Activated CD8-positive, alpha-beta memory T cell treated with anti-CD3 and anti-CD28 coated beads, Interleukin-2, amount 50 U/mL, for 48 hours (primary cell): Measurements from ENCODE around the gene CCDC57.
"Not testable (repeated sequence)": the region's sequence is repeated elsewhere in the genome, so short reads cannot be mapped to it uniquely, and the experiment has no call there.

Experiments
- DNase-seq: peaks from one replicate; pipeline ENCODE4 v3.0.0-alpha.2; 2020

The CCDC57 gene

DNA sequence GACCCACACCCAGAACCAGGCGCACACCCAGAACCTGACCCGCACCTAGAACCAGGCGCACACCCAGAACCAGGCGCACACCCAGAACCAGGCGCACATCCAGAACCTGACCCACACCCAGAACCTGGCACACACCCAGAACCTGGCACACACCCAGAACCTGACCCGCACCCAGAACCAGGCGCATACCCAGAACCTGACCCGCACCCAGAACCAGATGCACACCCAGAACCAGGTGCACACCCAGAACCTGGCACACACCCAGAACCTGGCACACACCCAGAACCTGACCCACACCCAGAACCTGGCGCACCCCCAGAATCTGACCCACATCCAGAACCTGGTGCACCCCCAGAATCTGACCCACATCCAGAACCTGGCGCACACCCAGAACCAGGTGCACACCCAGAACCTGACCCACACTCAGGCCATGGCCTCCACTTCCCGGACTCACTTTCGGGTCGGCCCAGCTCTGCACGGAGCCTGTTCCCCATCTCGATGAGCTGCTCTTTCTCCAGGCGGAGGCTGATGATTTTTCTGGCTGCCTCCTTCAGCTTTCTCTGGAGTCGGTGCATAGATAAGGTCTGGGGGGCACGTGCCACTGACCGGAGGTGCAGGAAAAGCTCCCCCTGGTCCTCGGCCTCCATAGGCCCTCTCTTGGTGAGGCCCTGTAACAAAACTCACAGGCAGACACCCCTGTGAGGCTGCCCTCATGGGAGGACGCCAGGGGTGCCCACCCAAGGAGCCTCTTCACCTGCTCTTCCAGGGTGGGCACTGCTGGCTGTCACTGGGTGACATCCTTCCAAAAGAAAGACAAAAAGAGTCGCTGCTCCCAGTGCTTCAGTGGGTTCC, 61.3 kb downstream of the CCDC57 start:
- DNase-seq: no peak

GRCh38 chr17:82149401-82150099, 63.1 kb downstream of the CCDC57 start:
- no peak for DNase-seq

DNA sequence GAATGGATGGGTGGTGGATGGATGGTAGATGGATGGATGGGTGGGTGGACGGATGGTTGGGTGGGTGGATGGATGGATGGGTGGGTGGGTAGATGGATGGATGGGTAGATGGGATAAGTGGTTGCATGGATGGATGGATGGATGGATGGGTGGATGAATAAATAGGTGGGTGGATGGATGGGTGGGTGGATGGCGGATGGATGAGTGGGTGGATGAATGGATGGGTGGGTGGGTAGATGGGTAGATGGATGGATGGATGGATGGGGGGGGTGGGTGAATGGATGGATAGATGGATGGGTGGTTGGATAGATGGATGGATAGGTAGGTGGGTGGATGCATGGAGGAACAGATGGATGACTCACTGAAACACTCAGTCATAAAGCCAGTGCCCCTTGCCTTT, 63.6 kb downstream of the CCDC57 start:
- DNase-seq: no peak

- DNase-seq: no peak
Observed at GRCh38 chr17:82148011-82148410, 64.6 kb downstream of the CCDC57 start.

DNA sequence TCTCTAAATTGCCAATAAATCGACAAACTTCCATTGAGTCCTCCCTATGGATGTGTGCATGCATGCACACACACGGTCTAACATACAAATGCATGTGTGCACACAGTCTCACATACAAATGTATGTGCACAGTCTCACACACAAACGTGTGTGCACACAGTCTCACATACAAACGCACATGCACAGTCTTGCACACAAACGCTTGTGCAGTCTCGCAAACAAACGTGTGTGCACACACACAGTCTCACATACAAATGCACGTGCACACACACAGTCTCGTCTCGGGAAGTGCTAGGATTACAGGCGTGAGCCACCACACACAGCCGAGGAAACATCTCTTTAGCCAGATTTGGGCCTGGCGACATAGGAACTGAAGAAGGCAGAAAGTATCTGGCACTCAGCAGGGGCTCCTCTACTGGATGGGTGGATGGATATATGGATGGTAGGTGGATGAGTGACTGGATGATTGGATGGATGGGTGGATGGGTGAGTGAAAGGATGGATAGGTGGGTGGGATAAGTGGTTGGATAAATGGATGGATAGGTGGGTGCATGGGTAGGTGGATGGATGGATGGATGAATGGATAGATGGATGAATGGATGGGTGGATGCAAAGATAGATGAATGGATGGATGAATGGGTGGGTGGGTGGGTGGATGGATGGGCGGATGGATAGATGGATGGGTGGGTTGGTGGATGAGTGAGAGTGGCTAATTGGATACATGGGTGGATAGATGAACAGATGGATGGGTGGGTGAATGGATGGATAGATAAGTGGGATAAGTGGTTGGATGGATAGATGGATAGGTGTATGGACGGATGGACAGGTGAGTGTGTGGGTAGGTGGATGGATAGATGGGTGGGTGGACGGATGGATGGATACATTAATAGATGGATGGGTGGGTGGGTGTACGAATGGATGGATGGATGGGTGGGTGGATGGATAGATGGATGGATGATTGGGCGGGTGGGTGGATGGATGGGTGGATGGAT, 65.7 kb downstream of the CCDC57 start:
- DNase-seq: no peak

DNA sequence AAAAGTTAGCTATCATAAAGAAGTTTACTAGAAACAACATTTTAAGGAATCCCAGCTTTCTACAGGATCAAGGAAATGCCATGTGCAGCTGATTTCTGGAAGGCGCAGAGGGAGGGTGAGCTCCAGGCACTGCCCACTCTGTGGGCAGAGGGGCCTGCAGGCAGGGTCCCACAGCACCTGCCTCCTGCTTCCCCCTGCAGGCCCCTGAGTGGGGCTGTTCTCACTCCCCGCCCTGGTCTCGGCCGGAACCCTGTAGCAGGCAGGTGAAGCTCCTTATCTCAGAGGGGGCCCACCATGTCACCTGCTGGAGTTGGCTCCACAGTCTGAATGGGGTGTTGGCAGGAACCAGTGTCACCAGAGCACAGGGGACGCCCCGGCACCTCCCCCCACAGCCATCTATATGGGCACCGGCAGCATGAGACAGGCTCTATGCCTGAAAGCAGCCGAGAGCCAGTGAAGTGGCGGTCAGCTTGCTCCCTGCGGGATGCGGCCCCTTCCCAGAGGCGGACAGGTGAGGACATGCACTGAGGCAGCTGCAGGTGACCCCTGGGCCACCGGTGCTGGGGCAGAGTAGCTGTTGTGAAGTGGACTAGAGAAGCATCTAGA, 67.0 kb downstream of the CCDC57 start:
- no peak for DNase-seq

DNA sequence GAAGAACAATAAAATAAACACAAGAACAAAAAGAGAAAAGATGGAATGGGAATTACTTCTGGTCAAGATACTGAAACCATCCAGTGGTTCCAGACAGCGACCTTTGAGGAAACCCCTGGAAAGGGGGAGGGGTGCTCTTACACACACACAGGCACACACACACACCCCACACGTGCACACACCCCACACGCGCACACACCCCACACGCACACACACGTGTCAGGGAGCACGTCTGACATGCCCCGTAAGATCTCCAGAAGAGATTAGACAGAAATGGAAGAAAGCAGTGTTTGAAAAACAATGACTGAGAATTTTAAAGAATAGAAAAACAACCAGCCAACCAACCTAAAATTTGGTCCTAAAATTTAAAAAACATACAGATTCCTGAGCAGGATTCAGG, 69.3 kb downstream of the CCDC57 start:
- DNase-seq: no peak

DNA sequence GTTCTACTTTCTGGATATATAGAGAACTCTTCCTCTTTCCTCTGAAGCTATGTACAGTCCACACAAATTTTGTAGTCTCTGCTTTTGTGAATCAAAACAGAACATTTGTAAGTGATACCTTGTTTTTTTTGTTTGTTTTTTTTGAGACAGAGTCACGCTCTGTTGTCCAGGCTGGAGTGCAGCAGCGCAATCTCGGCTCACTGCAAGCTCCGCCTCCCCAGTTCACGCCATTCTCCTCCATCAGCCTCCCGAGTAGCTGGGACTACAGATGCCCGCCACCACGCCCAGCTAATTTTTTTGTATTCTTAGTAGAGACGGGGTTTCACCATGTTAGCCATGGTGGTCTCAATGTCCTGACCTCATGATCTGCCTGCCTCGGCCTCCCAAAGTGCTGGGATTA, 72.7 kb downstream of the CCDC57 start:
- not testable (repeated sequence) for DNase-seq

- DNase-seq: no peak
Observed at GRCh38 chr17:82138511-82138992, 74.1 kb downstream of the CCDC57 start.

DNA sequence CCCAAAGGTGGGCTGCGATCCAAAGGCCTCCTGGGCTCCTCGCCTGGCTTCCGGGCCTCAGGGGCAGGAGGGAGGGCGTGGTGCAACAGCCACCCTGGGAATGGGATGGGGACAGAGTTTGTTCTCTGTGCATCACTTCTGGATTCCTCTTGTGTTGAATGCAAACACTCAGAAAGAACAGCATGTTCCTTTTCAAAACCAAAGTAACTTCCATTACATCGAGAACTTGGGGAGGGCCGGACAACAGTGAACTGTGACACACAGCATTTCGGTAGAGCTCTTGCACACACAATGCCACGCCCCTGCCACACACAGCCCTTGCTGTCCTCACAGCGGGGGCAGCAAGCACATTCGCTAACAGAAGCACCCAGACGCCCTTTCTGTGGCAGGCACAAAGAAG, 78.5 kb downstream of the CCDC57 start:
- DNase-seq: no peak

GRCh38 chr17:82133166-82133953, 79.3 kb downstream of the CCDC57 start:
- not testable (repeated sequence) for DNase-seq

- no peak for DNase-seq
Observed at GRCh38 chr17:82129095-82129494, 83.5 kb downstream of the CCDC57 start.

DNA sequence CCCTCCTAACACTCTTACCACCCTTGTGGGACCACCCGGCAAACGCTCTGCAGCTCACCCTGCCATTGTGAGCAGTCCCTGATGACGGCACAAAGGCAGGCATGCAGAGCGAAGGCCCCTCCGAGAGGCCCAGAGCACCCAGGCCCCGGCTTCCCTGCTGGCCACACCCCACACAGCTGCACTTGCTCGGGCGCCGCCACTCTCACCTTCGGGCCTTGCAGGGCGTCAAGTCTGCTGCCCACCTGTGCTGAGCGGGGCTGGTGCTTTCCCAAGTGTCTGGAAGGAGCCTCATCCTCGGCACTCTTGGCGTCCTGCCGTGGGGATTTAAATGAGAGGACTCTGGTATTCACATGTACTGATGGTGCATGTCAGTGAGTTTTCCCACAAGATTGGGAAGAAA, 84.4 kb downstream of the CCDC57 start:
- DNase-seq: no peak

- no peak for DNase-seq
Observed at GRCh38 chr17:82127704-82128103, 84.9 kb downstream of the CCDC57 start.

DNA sequence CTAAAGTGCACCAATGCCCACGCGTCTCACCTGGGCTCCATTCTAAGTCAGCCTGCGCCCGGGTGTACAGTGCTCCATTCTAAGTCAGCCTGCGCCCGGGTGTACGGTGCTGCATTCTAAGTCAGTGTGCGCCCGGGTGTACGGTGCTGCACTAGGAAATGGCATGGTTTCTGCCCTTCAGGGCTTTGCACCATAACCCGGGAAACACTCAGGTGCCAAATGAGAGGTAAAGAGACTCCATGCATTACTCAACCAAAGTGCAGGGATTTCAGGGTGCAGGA, 85.4 kb downstream of the CCDC57 start:
- DNase-seq: no peak

DNA sequence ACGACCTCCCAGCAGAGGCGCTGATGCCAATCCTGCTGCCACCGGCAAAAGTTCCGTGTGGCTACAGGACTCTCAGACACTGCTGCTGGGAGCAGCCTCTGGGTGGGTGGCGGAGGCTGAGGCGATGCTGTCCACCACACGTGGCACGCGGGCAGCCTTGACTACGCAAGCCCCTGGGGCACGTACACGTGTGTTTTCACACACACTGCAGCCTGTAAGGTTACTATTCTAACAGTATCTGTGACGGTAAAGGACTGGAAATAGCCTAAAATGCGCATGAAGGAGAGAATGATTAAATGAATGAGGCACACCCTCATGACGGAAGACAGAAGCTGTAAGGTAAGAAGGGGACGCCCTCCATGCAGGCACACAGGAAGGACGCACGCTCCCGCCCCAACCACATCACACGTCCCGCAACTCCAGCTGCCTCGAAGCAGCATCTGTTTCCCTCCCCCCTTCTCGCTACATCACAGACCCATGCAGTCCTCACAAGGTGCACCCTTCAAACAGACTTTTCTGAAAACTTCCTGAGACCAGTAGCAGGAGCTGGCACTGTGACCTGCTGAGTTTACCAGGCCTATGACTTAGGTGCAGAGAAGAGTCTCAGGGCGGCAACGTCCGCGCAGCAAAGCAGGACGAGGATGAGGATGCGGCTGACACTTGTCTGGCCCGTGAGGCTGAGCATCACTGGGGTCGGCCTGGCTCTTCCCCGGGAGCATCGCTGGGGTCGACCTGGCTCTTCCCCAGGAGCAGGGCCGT, 85.9 kb downstream of the CCDC57 start:
- DNase-seq: peak; percentile 79

GRCh38 chr17:82124101-82124500, 88.5 kb downstream of the CCDC57 start:
- no peak for DNase-seq

GRCh38 chr17:82121660-82122629, 90.7 kb downstream of the CCDC57 start:
- DNase-seq: no peak

- DNase-seq: no peak
Observed at GRCh38 chr17:82121246-82121645, 91.4 kb downstream of the CCDC57 start.

GRCh38 chr17:82120148-82120547, 92.5 kb downstream of the CCDC57 start:
- no peak for DNase-seq
